Upper lobe of left lung (tissue), 6 donors: ENCODE data around the gene ADGRL3. TPM values are rescaled to one million over a fixed set of nuclear protein-coding genes. Genes with fewer than 3 reads are reported as not detected.

Experiments
- ATAC-seq, 2 donors: fragments of 200-7000 bp; cut with Tn5 transposase; one replicate each; pipeline ENCODE4 v1.9.1; 2022; ENCODE audit warnings: mild to moderate bottlenecking in 2 of 2, moderate library complexity in 2 of 2; ENCODE audit not compliant: low FRiP score in 2 of 2
- DNase-seq, 2 donors: peaks; one replicate each; pipeline ENCODE4 v3.0.0-alpha.2; 2019 to 2020
- H3K27ac ChIP-seq, 4 donors: fragments of 200-600 bp; sonication (generic); one replicate each; pipeline ENCODE4 v1.5.1; 2016 to 2019
- H3K27me3 ChIP-seq, 4 donors: fragments of 200-600 bp; sonication (generic); one replicate each; pipeline ENCODE4 v1.5.1; 2017 to 2019
- H3K36me3 ChIP-seq, 4 donors: fragments of 200-600 bp; sonication (generic); one replicate each; pipeline ENCODE4 v1.5.1; 2016 to 2019
- H3K4me1 ChIP-seq, 4 donors: fragments of 200-600 bp; sonication (generic); one replicate each; pipeline ENCODE4 v1.5.1; 2018 to 2019
- H3K4me3 ChIP-seq, 4 donors: fragments of 200-600 bp; sonication (generic); one replicate each; pipeline ENCODE4 v1.5.1; 2017 to 2019; ENCODE audit warnings: mild to moderate bottlenecking in 2 of 4, moderate library complexity in 1 of 4
- H3K9me3 ChIP-seq, 4 donors: fragments of 200-600 bp; sonication (generic); one replicate each; pipeline ENCODE4 v1.5.1; 2018 to 2019
- CTCF ChIP-seq, 6 experiments: fragments of 450-650 bp in 4 of 6; fragments of 200-600 bp in 2 of 6; sonication (generic) in 2 of 6; IDR thresholded peaks; one replicate each; pipeline ENCODE4 v1.5.1; 2016 to 2019; ENCODE audit warnings: antibody characterized with exemption in 6 of 6
- EP300 ChIP-seq, 4 donors: sonication (generic); formaldehyde crosslinking; IDR thresholded peaks; one replicate each; pipeline ENCODE4 v1.5.1; 2017; ENCODE audit warnings: antibody characterized with exemption in 4 of 4, control low read depth in 2 of 4
- POLR2A ChIP-seq, 4 donors: fragments of 450-650 bp; IDR thresholded peaks; one replicate each; pipeline ENCODE4 v1.5.1; 2016 to 2017; ENCODE audit warnings: antibody characterized with exemption in 4 of 4, mild to moderate bottlenecking in 2 of 4
- POLR2AphosphoS5 ChIP-seq, 2 donors: sonication (generic); formaldehyde crosslinking; IDR thresholded peaks; one replicate each; pipeline ENCODE4 v1.5.1; 2017; ENCODE audit warnings: antibody characterized with exemption in 2 of 2
- WGBS, 2 donors: methylation state at CpG; one replicate each; pipeline ENCODE4 v1.1.5; 2017 to 2018; 5-methylcytosine and 5-hydroxymethylcytosine counted together
- total RNA-seq, 6 donors: library from RNA; depleted of rRNA in 4 of 6; stranded (reverse); fragments of >200 nt in 4 of 6; gene quantifications; one replicate each; pipeline versions ENCODE4 v1.1.0 to v1.2.1, GENCODE V29; 2016 to 2021
- donor health status: DM: no; HTN: no; CAD: no; lungs with moderate emphysema.
- donor health status: DM: no; HTN: yes; CAD: no; lungs with severe emphysema.

The ADGRL3 gene
- total RNA-seq, 6 donors from 2014 or later: 1.0 to 8.5 (median 2.9) TPM

DNA sequence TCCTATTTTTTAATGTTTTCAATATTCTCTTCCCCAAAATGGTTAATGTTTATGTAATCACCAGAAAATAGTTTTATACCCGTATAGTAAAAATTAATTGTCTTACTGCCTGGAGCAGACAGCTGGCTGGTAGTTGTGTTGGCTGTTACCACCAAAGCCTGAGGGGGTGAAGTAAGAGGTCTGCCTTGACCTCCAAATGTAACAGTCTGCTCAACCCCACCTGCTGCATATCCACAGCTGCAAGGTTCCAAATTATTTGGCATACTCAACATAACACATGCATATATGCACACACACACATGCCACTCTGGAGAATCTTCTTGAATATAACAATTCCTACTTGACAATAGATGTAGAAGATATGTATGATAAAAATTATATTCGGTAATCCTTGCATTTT lies 624.3 kb downstream of the ADGRL3 start:
- DNase-seq: no peak
- no peaks in the 10 kb centered on the region for H3K4me1 ChIP-seq
- no peak for ATAC-seq
- H3K27me3 ChIP-seq: no peaks in the 10 kb centered on the region
- no peaks in the 10 kb centered on the region for H3K36me3 ChIP-seq
- H3K27ac ChIP-seq: no peak overlapping the region
- H3K4me3 ChIP-seq: no peak overlapping the region
- H3K9me3 ChIP-seq: no peaks in the 10 kb centered on the region
- no peak for TF ChIP-seq CTCF (IDR thresholded peaks at IDR 0.05)
- TF ChIP-seq EP300 (IDR thresholded peaks at IDR 0.05): no peak
- 75 to 90% methylated on average over 2 of the region's 2 CpGs for WGBS, 2 donors

DNA sequence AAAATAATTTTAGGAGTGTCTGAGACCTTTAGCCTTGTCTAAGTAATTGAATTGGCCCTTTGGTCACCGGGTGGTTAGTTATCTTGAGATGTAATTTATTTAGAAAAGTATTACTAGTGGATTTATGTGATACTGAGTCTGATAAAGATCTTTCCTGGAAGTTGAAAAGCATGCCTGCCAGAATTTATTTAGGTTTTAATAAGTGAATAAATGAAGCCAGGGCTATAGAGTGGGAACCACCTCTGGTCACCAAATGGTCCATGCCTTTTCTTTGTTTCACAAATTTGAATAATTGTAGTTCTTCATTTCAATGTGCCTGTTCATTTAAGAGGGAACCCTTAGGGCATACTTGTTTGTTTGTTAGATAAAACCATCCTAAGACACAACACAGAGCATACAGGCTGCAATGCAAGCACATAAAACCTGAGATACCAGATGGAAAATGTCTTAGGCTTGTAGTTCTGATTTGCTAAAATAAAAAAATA lies 627.8 kb downstream of the ADGRL3 start:
- Histone ChIP-seq H3K27me3 (no peaks in the 10 kb centered on the region), H3K4me1 (no peaks in the 10 kb centered on the region), H3K36me3 (no peaks in the 10 kb centered on the region), H3K4me3 (no peak overlapping the region), H3K9me3 (no peaks in the 10 kb centered on the region), H3K27ac (no peak overlapping the region)
- DNase-seq: no peak
- 0 to 14% methylated on average over 1 of the region's 1 CpG for WGBS, 2 donors
- TF ChIP-seq EP300 (IDR thresholded peaks at IDR 0.05) (no peak), CTCF (IDR thresholded peaks at IDR 0.05) (no peak), POLR2A (IDR thresholded peaks at IDR 0.05) (no peak), POLR2AphosphoS5 (IDR thresholded peaks at IDR 0.05) (no peak)
- no peak for ATAC-seq

DNA sequence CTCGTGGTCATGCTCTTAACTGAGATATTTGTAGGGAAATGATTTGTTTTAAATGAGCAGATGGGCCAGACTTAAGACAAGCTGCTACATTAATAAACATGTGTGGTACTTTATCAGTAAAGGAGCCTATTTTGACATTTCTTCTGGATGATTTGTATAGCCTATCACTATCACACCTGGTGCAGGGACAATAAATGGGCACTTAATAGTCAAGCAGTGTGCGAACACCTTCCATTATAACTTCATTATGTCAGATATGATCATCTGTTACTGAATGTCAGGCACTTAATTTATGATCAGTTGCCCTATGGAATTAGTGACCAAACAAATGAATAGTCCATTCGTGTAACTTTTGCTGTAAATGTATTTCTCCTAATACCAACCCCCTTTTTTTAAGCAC lies 628.8 kb downstream of the ADGRL3 start:
- H3K27ac ChIP-seq: no peak overlapping the region
- WGBS, 2 donors: 82 to 91% methylated on average over 3 of the region's 3 CpGs
- no peak overlapping the region for H3K4me3 ChIP-seq
- ATAC-seq: no peak
- no peaks in the 10 kb centered on the region for H3K9me3 ChIP-seq
- H3K4me1 ChIP-seq: no peaks in the 10 kb centered on the region
- TF ChIP-seq POLR2A (IDR thresholded peaks at IDR 0.05) (no peak), CTCF (IDR thresholded peaks at IDR 0.05) (no peak)
- DNase-seq: no peak
- no peaks in the 10 kb centered on the region for H3K36me3 ChIP-seq
- no peaks in the 10 kb centered on the region for H3K27me3 ChIP-seq

DNA sequence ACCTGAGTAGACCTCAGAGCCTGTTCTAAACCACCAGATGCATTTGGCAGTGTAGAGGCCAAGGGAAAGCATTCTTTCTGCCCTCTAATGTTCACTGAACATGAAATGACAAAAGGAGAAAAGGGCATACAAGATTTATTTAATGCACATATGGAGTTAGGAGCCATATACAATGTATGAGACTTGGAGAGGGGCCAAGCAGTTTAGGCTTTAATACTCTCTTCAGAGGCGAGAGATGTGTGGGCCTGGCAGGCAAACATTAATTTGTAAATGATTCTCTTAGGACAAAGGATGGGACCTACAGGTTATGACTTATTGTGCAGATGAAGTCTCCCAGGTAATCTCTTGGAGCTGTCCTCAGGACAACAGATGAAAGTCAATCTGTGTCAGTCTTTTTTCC lies 631.9 kb downstream of the ADGRL3 start:
- no peak for TF ChIP-seq POLR2AphosphoS5 (IDR thresholded peaks at IDR 0.05)
- TF ChIP-seq CTCF (IDR thresholded peaks at IDR 0.05): no peak
- no peak for TF ChIP-seq EP300 (IDR thresholded peaks at IDR 0.05)
- TF ChIP-seq POLR2A (IDR thresholded peaks at IDR 0.05): no peak
- Histone ChIP-seq H3K4me3 (no peak overlapping the region), H3K27ac (no peak overlapping the region), H3K4me1 (no peaks in the 10 kb centered on the region), H3K9me3 (no peaks in the 10 kb centered on the region), H3K36me3 (no peaks in the 10 kb centered on the region), H3K27me3 (no peaks in the 10 kb centered on the region)
- WGBS, 2 donors: 76% methylated on average over 1 of the region's 1 CpG
- DNase-seq: no peak
- ATAC-seq: no peak

- Histone ChIP-seq H3K36me3 (no peaks in the 10 kb centered on the region), H3K27ac (no peak overlapping the region), H3K4me1 (no peaks in the 10 kb centered on the region), H3K9me3 (no peaks in the 10 kb centered on the region), H3K4me3 (no peak overlapping the region), H3K27me3 (no peaks in the 10 kb centered on the region)
- ATAC-seq (no peak), DNase-seq (no peak)
- 77 to 85% methylated on average over 2 of the region's 2 CpGs for WGBS, 2 donors
- TF ChIP-seq EP300 (IDR thresholded peaks at IDR 0.05) (no peak), POLR2A (IDR thresholded peaks at IDR 0.05) (no peak), POLR2AphosphoS5 (IDR thresholded peaks at IDR 0.05) (no peak), CTCF (IDR thresholded peaks at IDR 0.05) (no peak)
These were observed 637.3 kb downstream of the ADGRL3 start for GRCh38 chr4:61837395-61837794.
